MCF 10A (cell line): ENCODE results near the gene FAM180A. TPM values are rescaled to one million over a fixed set of nuclear protein-coding genes. Genes with fewer than 3 reads are reported as not detected.

ENCODE experiments used
- BruUV-seq: library from RNA; stranded (reverse); fragments of 400-500 nt; replicated peaks from 2 replicates; lab custom pipeline; 2021; lab: Mats Ljungman, UMichigan
- CTCF ChIA-PET: fragments of 300-600 bp; sonication (Branson Sonifier 250); formaldehyde crosslinking; extraction: SDS; loops from one replicate; lab custom pipeline; 2021; ENCODE audit warnings: antibody characterized with exemption, inconsistent platforms; lab: Yijun Ruan, JAX
- POLR2A ChIA-PET: fragments of 300-600, 350-650 bp; sonication (Branson Sonifier 250); formaldehyde crosslinking; extraction: SDS; loops from one replicate; lab custom pipeline; 2020; ENCODE audit warnings: antibody characterized with exemption, inconsistent platforms; lab: Yijun Ruan, JAX
- DNase-seq: peaks from one replicate; pipeline ENCODE4 v3.0.0-alpha.2; 2018; ENCODE audit not compliant: unreplicated experiment
- H3K27ac Mint-ChIP-seq: one replicate; pipeline ENCODE4 v1.8.0; 2022; ENCODE audit warnings: mild to moderate bottlenecking, low read depth, mixed read lengths; ENCODE audit not compliant: unreplicated experiment
- H3K27me3 Mint-ChIP-seq: one replicate; pipeline ENCODE4 v1.8.0; 2022; ENCODE audit warnings: mixed read lengths; ENCODE audit not compliant: insufficient read depth, unreplicated experiment
- H3K36me3 Mint-ChIP-seq: one replicate; pipeline ENCODE4 v1.8.0; 2022; ENCODE audit warnings: mild to moderate bottlenecking, moderate library complexity, mixed read lengths; ENCODE audit not compliant: insufficient read depth, unreplicated experiment
- H3K4me1 Mint-ChIP-seq: one replicate; pipeline ENCODE4 v1.8.0; 2022; ENCODE audit warnings: mixed read lengths; ENCODE audit not compliant: insufficient read depth, unreplicated experiment
- H3K4me3 Mint-ChIP-seq: one replicate; pipeline ENCODE4 v1.8.0; 2022; ENCODE audit warnings: mild to moderate bottlenecking, moderate library complexity, mixed read lengths; ENCODE audit not compliant: unreplicated experiment
- H3K9me3 Mint-ChIP-seq: one replicate; pipeline ENCODE4 v1.8.0; 2022; ENCODE audit warnings: mixed read lengths; ENCODE audit not compliant: unreplicated experiment
- intact Hi-C: fragments of 100-400 bp; cut with micrococcal nuclease; formaldehyde crosslinking; loops from 2 replicates; pipeline ENCODE4 v1.14.1; 2022
- total RNA-seq: library from RNA; stranded (reverse); gene quantifications from 2 replicates; pipeline ENCODE4 v1.2.3, GENCODE V29; 2022
- TF ChIP-seq, protein P1 (sequence below): fragments of 200-600 bp; IDR thresholded peaks from one replicate; pipeline ENCODE4 v1.8.0; 2022; ENCODE audit warnings: antibody characterized with exemption, mild to moderate bottlenecking; ENCODE audit not compliant: unreplicated experiment

The FAM180A gene
- total RNA-seq, 1 experiment from 2014 or later, result not detected

DNA sequence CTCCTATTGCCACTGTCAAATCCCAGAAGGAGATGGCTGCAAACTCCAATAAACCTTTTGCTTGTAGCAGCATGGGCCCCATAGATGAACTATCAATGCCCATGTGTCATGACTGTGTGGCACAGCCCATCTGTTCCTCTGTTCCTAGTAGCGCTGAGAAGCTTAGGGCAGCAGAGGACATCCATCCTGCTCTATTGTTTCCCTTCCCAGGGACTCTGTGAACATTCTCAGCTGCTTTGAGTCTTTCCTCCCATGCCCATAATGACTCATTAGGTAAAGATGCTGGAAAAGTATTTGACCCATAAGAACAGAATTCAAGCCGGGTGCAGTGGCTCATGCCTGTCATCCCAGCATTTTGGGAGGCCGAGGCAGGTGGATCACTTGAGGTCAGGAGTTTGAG lies 58.0 kb downstream of the FAM180A start:
- Mint-ChIP-seq H3K4me1 (peaks cover 6% of the 10 kb centered on the region), H3K4me3 (no peak overlapping the region), H3K36me3 (peaks cover 26% of the 10 kb centered on the region), H3K27me3 (no peaks in the 10 kb centered on the region), H3K9me3 (no peaks in the 10 kb centered on the region), H3K27ac (no peak overlapping the region)
- no peak for DNase-seq
- intact Hi-C loops, result no loop called here
- ChIA-PET CTCF (interaction anchor here (0.7 kb wide), 1 partner anchor 13 kb away, joined by 3 read pairs; no protein-coding TSS in a partner anchor), POLR2A (interaction anchor here (1.0 kb wide), 1 partner anchor 56 kb away, joined by 3 read pairs; no protein-coding TSS in a partner anchor)
- no TSS peak for BruUV-seq
- TF ChIP-seq, protein P1, sequence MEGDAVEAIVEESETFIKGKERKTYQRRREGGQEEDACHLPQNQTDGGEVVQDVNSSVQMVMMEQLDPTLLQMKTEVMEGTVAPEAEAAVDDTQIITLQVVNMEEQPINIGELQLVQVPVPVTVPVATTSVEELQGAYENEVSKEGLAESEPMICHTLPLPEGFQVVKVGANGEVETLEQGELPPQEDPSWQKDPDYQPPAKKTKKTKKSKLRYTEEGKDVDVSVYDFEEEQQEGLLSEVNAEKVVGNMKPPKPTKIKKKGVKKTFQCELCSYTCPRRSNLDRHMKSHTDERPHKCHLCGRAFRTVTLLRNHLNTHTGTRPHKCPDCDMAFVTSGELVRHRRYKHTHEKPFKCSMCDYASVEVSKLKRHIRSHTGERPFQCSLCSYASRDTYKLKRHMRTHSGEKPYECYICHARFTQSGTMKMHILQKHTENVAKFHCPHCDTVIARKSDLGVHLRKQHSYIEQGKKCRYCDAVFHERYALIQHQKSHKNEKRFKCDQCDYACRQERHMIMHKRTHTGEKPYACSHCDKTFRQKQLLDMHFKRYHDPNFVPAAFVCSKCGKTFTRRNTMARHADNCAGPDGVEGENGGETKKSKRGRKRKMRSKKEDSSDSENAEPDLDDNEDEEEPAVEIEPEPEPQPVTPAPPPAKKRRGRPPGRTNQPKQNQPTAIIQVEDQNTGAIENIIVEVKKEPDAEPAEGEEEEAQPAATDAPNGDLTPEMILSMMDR, result no peak

DNA sequence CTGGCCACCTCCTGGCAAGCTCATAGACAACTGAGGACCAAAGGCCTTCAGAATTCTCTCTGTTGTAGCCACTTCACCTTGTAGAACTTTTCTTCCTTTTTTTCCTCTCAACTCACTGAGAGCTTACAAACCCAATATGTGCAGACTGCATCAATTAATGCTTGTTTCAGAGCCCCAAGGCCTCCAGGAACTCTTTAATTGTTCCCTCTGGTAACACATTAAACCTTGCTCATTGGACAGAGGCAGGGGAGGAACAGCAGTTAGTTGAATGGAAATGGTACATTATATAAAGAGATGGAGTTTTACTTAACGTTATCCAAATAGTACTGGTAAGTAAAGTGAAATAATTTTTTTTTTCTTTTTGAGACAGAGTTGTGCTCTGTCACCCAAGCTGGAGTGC lies 61.1 kb downstream of the FAM180A start:
- ChIA-PET CTCF (interaction anchor here (0.6 to 1.8 kb wide), 2 partner anchors 17 to 409 kb away, joined by 3 to 4 read pairs; no protein-coding TSS in a partner anchor), POLR2A (no interaction called here)
- BruUV-seq, result no TSS peak
- no peak overlapping the region for H3K4me3 Mint-ChIP-seq
- no peak overlapping the region for H3K27ac Mint-ChIP-seq
- H3K9me3 Mint-ChIP-seq, result no peaks in the 10 kb centered on the region
- peaks cover 26% of the 10 kb centered on the region for H3K36me3 Mint-ChIP-seq
- no peaks in the 10 kb centered on the region for H3K27me3 Mint-ChIP-seq
- intact Hi-C loops, result no loop called here
- TF ChIP-seq, protein P1, result no peak
- H3K4me1 Mint-ChIP-seq, result peaks cover 15% of the 10 kb centered on the region
- DNase-seq, result no peak

DNA sequence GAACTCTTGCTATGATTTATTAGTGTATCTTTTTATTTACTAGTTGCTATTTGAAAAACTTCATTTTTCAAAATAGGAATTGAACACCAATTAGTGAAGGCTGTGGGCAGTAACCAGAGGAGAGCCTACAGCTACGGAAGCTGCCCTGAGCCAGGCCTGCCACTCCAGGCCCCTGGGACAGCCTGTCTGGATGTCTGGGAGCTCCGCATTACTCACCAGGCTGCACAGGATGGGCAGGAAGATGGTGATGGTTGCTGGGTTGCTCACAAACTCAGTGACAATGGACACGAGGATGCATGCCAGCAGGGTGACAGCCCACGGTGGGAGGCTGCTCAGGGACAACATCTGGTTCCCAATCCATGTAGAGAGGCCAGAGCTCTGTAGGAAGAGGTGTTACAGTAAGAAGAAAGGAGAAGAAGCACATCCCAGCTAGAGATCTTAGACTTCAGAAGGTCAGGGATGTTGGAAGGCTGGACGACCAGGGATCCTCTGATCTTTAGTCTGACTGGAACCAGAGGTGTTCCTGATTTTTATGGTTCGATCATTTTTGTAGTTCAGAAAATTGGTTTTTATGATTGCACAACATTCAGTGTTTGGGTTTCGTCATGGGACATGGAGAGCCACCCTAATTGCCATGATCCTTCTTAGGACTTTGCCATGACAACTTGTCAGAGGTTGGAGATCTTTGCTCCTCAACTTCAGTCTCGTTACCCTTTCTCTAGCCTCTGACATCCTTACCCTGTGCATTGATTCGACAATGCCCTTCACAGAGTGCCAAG lies 63.1 kb downstream of the FAM180A start:
- Mint-ChIP-seq H3K4me1 (peaks cover 12% of the 10 kb centered on the region), H3K27ac (no peak overlapping the region), H3K9me3 (no peaks in the 10 kb centered on the region), H3K36me3 (peaks cover 15% of the 10 kb centered on the region), H3K27me3 (no peaks in the 10 kb centered on the region), H3K4me3 (no peak overlapping the region)
- CTCF ChIA-PET, result interaction anchor here (0.6 to 1.1 kb wide), 4 partner anchors 8 to 171 kb away, joined by 3 read pairs; no protein-coding TSS in a partner anchor
- no peak for DNase-seq
- TF ChIP-seq, protein P1, result no peak
- POLR2A ChIA-PET, result interaction anchor here (2.7 kb wide), 1 partner anchor 23 kb away, joined by 10 read pairs; the partner anchor contains the start of gene STMP1
- no TSS peak for BruUV-seq
- intact Hi-C loops, result no loop called here

DNA sequence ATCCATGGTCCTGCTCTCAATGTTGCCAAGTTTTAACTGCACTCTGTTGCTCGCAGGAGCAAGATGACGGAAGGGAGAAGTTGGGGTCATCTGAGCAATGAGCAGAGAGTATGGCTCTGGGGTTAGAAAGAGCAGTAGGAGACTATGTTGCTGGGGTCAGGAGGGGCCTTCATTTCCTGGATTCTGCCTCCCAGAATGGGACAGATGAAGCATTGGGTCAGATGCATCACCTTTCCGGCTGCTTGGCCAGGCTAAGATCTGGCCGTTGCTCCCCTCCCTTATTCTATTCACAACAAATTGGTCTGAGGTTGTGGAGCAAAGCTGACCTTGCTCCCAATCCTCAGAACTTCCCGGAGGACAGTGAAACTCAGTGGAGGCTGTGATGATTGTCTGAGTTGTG lies 63.9 kb downstream of the FAM180A start:
- Mint-ChIP-seq H3K36me3 (peaks cover 13% of the 10 kb centered on the region), H3K27ac (no peak overlapping the region), H3K9me3 (no peaks in the 10 kb centered on the region), H3K4me3 (no peak overlapping the region), H3K4me1 (peaks cover 12% of the 10 kb centered on the region), H3K27me3 (no peaks in the 10 kb centered on the region)
- ChIA-PET CTCF (interaction anchor here (0.8 to 1.1 kb wide), 3 partner anchors 9 to 51 kb away, joined by 3 read pairs; no protein-coding TSS in a partner anchor), POLR2A (interaction anchor here (2.7 kb wide), 1 partner anchor 22 kb away, joined by 10 read pairs; the partner anchor contains the start of gene STMP1)
- no TSS peak for BruUV-seq
- intact Hi-C loops, result no loop called here
- TF ChIP-seq, protein P1, result no peak
- DNase-seq, result no peak
